ENCODE data around the gene NAPB.
"Not testable (repeated sequence)": the region's sequence is repeated elsewhere in the genome, so short reads cannot be mapped to it uniquely, and the experiment has no call there.

The NAPB gene

DNA sequence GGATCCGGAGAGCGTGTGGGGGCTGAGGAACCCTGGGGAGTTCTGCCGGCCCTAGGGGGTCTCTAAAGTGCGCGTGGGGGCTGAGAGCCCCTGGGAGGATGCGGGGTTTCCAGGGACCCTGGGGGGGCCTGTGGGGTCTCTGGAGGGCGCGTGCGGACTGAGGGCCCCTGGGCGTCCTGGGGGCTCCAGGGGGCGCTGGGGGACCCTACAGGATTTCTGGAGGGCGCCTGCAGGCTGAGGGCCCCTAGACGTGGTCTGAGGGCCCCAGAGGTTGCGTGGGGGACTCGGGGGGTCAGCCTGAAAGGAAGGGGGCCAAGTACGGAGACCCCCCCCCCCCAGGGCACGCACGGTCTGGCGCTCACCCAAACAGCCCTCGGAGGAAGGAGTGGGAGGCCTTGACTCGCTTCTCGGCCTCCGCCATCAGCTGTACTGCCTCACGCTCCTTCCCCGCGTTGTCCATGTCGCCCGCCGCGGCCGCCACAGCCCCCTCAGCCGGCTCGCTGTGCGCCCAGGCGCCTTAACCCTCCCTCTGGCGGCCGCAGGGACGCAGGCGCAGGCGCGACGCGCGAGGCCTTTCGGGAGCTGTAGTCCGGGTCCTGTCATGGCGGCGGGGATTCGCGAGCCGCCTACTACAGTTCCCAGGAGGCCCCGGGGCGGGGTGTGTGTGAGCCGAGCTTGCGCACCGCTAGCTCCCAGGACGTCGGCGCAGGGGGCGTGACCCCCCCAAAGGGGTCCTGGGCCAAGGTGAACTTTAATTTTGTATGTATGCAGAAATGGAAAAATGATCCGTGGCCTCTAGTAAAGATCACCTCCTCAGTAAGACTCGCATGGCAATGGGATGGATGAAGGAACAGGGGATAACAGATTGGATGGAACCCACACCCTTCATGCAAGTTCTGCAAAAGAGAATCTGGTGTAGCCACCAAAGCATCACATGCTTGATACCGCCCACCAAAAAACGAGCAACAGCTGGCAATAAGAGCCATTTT lies at the start of gene NAPB:
Gene NAPB, minus strand, starts transcription at position 546 of the 989 bp plus-strand sequence. Its CDS starts 86 bp downstream, at position 460.
- DNase-seq (ENCODE audit: extremely low read depth in 1 of 2, low read depth in 1 of 2): peak; percentile 76 to 89

- DNase-seq (ENCODE audit: extremely low read depth in 1 of 2, low read depth in 1 of 2): not testable (repeated sequence)
Measured at GRCh38 chr20:23466961-23467360, 45.7 kb upstream of the NAPB start.

GRCh38 chr20:23461180-23461579 lies 39.9 kb upstream of the NAPB start:
- no peak for DNase-seq (ENCODE audit: extremely low read depth in 1 of 2, low read depth in 1 of 2)

- DNase-seq (ENCODE audit: extremely low read depth in 1 of 2, low read depth in 1 of 2): no peak
Measured at GRCh38 chr20:23459461-23460150, 38.3 kb upstream of the NAPB start.

- DNase-seq (ENCODE audit: extremely low read depth in 1 of 2, low read depth in 1 of 2): no peak
Measured at GRCh38 chr20:23456873-23457272, 35.6 kb upstream of the NAPB start.

DNA sequence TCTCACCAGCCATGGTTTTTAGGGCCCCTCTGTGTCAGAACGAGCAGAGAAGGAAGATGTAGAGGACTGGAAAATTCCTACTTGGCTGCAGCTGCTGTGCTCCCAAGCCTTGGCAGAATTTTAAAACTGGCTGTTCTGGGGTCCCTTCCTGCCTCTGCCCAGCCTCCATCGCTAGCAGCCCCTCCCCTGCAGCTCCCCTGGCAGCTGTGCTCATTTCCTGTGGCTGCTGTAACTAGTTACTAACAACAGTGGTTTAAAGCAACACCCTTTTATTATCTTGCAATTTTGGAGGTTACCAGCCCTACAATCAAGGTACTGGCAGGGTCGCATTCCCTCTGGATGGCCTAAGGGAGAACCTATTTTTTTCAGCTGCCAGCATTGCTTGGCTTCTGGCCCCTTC lies 35.1 kb upstream of the NAPB start:
- DNase-seq (ENCODE audit: extremely low read depth in 1 of 2, low read depth in 1 of 2): no peak

DNA sequence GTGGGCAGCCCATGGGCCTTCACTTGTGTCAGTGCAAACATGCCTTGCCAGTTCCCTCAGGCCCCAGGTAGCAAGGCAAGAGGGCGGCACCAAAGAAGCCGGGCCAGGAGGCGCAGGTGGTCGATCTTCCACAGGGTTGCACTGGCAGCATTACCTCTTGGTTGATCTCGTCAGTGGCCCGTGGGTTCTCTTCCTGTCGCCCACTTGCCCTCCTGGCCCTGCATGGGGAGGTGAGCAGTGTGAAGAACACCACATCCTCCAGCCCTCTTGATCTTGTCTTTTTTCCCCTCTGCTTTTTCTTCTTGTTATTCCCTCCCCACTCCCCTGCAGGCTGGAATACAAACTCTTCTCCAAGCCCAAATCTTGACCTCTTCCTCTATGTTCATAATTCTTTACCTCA lies 34.4 kb upstream of the NAPB start:
- DNase-seq (ENCODE audit: extremely low read depth in 1 of 2, low read depth in 1 of 2): no peak

DNA sequence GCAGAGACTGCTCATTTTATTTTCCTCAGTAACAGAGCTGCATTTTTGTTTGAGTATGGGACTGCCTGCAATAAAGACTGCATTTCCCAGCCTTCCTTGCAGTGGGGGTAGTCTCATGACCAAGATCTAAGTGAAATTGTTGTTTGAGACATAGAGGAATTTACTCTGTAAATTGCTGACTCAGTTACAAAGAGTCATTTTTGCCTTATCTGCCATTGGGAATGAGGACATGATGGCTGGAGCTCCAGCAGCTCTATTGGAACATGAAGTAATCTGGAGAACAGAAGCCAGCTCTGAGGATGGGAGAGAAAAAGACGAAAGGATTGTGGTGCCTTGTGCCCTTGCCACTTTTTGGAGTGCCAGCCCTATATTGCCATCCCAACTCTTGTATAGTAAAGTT lies 33.5 kb upstream of the NAPB start:
- DNase-seq (ENCODE audit: extremely low read depth in 1 of 2, low read depth in 1 of 2): no peak

DNA sequence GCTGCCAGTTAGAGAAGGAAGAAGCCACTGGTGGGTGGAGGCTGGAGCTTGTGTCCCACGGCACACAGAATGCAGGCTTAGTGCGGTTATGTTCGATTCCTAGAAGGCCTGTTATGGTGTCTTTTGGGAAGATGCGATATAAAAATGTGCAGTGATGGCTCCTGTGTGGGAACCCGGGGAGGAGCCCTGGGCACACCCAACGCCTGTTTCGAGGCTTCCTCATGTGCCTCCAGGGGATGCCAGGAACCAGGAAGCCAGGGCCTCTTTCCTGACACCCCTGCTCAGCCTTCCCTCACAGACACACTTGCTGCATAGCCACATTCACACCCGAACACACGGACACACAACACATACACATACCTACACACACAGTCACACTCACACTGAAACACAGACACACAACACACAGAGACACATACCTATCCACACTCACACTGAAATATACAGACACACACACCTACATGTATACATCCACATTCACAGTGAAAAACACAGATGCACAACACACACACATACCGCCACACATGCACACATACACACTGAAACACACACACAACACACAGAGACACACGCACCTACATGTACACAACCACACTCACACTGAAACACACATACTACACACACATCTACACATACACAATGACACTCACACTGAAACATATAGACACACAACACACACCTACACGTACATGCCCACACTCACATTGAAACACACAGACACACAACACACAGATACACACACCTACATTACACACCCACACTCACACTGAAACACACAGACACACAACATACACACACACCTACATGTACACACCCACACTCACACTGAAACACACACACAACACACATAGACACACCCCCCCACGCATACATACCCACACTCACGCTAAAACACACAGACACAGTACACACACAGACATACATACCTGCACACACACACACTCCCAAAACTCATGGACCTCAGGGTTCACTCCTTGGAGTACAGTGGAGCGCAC lies 32.6 kb upstream of the NAPB start:
- no peak for DNase-seq (ENCODE audit: extremely low read depth in 1 of 2, low read depth in 1 of 2)

GRCh38 chr20:23452776-23453175 lies 31.5 kb upstream of the NAPB start, which contains the start of gene CST11:
TSS of gene CST11 (minus strand) at chr20:23452876. CDS start at chr20:23452811, 65 bp downstream.
- DNase-seq (ENCODE audit: extremely low read depth in 1 of 2, low read depth in 1 of 2): no peak

- no peak for DNase-seq (ENCODE audit: extremely low read depth in 1 of 2, low read depth in 1 of 2)
Measured at GRCh38 chr20:23451956-23452487, 30.7 kb upstream of the NAPB start.

GRCh38 chr20:23450877-23451276 lies 29.6 kb upstream of the NAPB start:
- no peak for DNase-seq (ENCODE audit: extremely low read depth in 1 of 2, low read depth in 1 of 2)

- DNase-seq (ENCODE audit: extremely low read depth in 1 of 2, low read depth in 1 of 2): no peak
Measured at GRCh38 chr20:23449421-23449820, 28.1 kb upstream of the NAPB start.

- DNase-seq (ENCODE audit: extremely low read depth in 1 of 2, low read depth in 1 of 2): no peak
Measured at GRCh38 chr20:23448167-23448566, 26.9 kb upstream of the NAPB start.

DNA sequence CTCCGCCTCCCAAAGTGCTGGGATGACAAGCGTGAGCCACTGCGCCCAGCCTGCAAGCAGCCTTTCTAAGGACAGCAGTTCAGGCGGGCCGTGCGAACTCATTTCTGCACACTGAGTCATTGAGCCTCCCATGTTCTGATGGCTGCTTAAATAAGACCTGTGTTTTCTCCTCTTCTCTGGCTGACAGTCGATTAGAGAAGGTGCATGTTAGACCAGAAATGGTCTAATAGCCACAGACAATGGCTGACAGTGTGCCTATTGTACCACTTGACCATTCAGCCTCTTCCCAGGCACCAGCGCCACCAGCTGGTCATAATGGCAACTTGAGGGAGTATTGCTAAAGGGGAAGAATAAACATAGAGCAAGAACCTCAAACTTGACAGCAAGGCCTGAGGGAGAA lies 25.2 kb upstream of the NAPB start:
- DNase-seq (ENCODE audit: extremely low read depth in 1 of 2, low read depth in 1 of 2): no peak

GRCh38 chr20:23445596-23446217 lies 24.4 kb upstream of the NAPB start:
- no peak for DNase-seq (ENCODE audit: extremely low read depth in 1 of 2, low read depth in 1 of 2)

GRCh38 chr20:23444859-23445258 lies 23.6 kb upstream of the NAPB start:
- DNase-seq (ENCODE audit: extremely low read depth in 1 of 2, low read depth in 1 of 2): no peak

GRCh38 chr20:23442436-23442835 lies 21.1 kb upstream of the NAPB start:
- no peak for DNase-seq (ENCODE audit: extremely low read depth in 1 of 2, low read depth in 1 of 2)

GRCh38 chr20:23441850-23442313 lies 20.6 kb upstream of the NAPB start:
- DNase-seq (ENCODE audit: extremely low read depth in 1 of 2, low read depth in 1 of 2): peak; percentile 34 to 36

- no peak for DNase-seq (ENCODE audit: extremely low read depth in 1 of 2, low read depth in 1 of 2)
Measured at GRCh38 chr20:23440004-23440403, 18.7 kb upstream of the NAPB start.
